ENCODE results near the gene INHBB.

Gene INHBB

GRCh38 chr2:120346026-120346666 lies at the start of gene INHBB:
TSS of gene INHBB (plus strand) at chr2:120346136. CDS start at chr2:120346189, 53 bp downstream.
- no peak for DNase-seq (ENCODE audit: low read depth)
- H3K4me3 ChIP-seq (ENCODE audit: low read depth, low read length): peak within 1 kb of the TSS; percentile 45
- TF ChIP-seq CTCF (IDR thresholded peaks at IDR 0.05; ENCODE audit: control insufficient read depth, extremely low read depth, insufficient read depth): no peak

GRCh38 chr2:120298173-120298835 lies 47.6 kb upstream of the INHBB start:
- no peak overlapping the region for H3K4me3 ChIP-seq (ENCODE audit: low read depth, low read length)
- no peak for TF ChIP-seq CTCF (IDR thresholded peaks at IDR 0.05; ENCODE audit: control insufficient read depth, extremely low read depth, insufficient read depth)
- DNase-seq (ENCODE audit: low read depth): no peak

DNA sequence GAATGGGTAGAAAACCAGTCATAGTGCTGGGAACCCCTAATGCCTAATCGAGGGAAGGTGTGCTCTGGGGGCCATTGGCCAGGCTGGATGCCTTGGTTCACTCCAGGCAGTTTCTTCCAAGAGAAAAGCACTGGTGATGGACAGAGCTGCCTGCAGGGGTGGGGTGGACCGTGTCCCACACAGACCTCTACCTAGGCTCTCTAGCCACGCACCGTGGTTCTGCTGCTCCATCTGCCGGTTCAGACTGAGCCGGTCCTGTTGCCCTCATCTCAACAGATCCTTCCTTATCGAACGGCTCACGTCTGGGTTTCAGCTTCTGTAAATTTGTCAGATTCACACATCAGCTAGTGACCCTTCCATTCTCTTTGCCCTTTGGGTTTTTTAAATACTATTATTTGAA lies 46.9 kb upstream of the INHBB start:
- DNase-seq (ENCODE audit: low read depth): no peak
- no peak for TF ChIP-seq CTCF (IDR thresholded peaks at IDR 0.05; ENCODE audit: control insufficient read depth, extremely low read depth, insufficient read depth)

DNA sequence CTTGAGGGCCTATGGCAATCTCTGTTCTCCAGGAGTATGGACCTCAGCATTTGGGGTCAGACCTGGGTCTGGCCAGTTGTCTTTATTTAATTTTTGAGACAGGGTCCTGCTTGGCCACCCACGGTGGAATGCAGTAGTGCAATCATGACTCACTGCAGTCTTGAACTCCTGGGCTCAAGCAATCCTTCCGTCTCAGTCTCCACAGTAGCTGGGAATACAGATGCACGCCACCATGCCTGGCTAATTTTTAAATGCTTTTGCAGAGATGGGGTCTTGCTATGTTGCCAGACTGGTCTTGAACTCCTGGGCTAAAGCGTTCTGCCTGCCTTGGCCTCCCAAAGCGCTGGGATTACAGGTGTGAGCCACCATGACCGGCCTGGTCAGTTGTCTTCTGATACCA lies 46.4 kb upstream of the INHBB start:
- TF ChIP-seq CTCF (IDR thresholded peaks at IDR 0.05; ENCODE audit: control insufficient read depth, extremely low read depth, insufficient read depth): no peak
- no peak overlapping the region for H3K4me3 ChIP-seq (ENCODE audit: low read depth, low read length)
- DNase-seq (ENCODE audit: low read depth): no peak

More for the DNA sequence above, 46.9 kb upstream of the INHBB start:
- no peak overlapping the region for H3K4me3 ChIP-seq (ENCODE audit: low read depth, low read length)

GRCh38 chr2:120300385-120300784 lies 45.6 kb upstream of the INHBB start:
- no peak for DNase-seq (ENCODE audit: low read depth)
- no peak overlapping the region for H3K4me3 ChIP-seq (ENCODE audit: low read depth, low read length)
- TF ChIP-seq CTCF (IDR thresholded peaks at IDR 0.05; ENCODE audit: control insufficient read depth, extremely low read depth, insufficient read depth): no peak

GRCh38 chr2:120301284-120301683 lies 44.7 kb upstream of the INHBB start:
- no peak for TF ChIP-seq CTCF (IDR thresholded peaks at IDR 0.05; ENCODE audit: control insufficient read depth, extremely low read depth, insufficient read depth)
- no peak for DNase-seq (ENCODE audit: low read depth)
- H3K4me3 ChIP-seq (ENCODE audit: low read depth, low read length): no peak overlapping the region

Data from LNCaP clone FGC (cell line).